H1 (cell line): ENCODE measurements around the gene MKKS. TPM values are rescaled to one million over a fixed set of nuclear protein-coding genes. Genes with fewer than 3 reads are reported as not detected.

Source experiments
- CTCF ChIA-PET: fragments of 300-600 bp; sonication (Branson Sonifier 250); formaldehyde crosslinking; loops from one replicate; lab custom pipeline; 2021; ENCODE audit not compliant: partially characterized antibody; lab: Charles Lee
- POLR2A ChIA-PET: fragments of 300-600 bp; sonication (Branson Sonifier 250); formaldehyde crosslinking; loops from one replicate; lab custom pipeline; 2021; ENCODE audit warnings: inconsistent platforms; ENCODE audit not compliant: partially characterized antibody; lab: Charles Lee
- DNase-seq, 2 experiments: peaks; one replicate each; pipeline versions ENCODE4 v3.0.0 to v3.0.0-alpha.2; 2010 to 2022; ENCODE audit warnings: low spot score in 2 of 2, low read depth in 1 of 2, mixed read lengths in 1 of 2
- FAIRE-seq: peaks from 2 replicates; lab custom pipeline; 2011; peaks lifted over from hg19 to GRCh38; lab: Jason Lieb, UNC
- H2AFZ ChIP-seq: 2 replicates; pipeline ENCODE4 v1.8.1; 2012; ENCODE audit warnings: low read length, inconsistent platforms
- H2AK5ac ChIP-seq: 2 replicates; pipeline ENCODE4 v1.6.1; 2013; ENCODE audit warnings: low read depth, low read length
- H2BK120ac ChIP-seq: replicated peaks from 2 replicates; pipeline ENCODE3; 2013; ENCODE audit warnings: low read depth, low read length, inconsistent platforms
- H2BK12ac ChIP-seq: 2 replicates; pipeline ENCODE4 v1.6.1; 2013; ENCODE audit warnings: low read depth, low read length
- H2BK15ac ChIP-seq: 2 replicates; pipeline ENCODE4 v1.6.1; 2013; ENCODE audit warnings: low read length
- H2BK20ac ChIP-seq: 2 replicates; pipeline ENCODE4 v1.6.1; 2013; ENCODE audit warnings: low read length
- H2BK5ac ChIP-seq: 2 replicates; pipeline ENCODE4 v1.6.1; 2013; ENCODE audit warnings: low read depth, low read length
- H3K14ac ChIP-seq: 2 replicates; pipeline ENCODE4 v1.6.1; 2013; ENCODE audit warnings: inconsistent platforms; ENCODE audit not compliant: insufficient read length
- H3K18ac ChIP-seq: 2 replicates; pipeline ENCODE4 v1.6.1; 2013; ENCODE audit warnings: low read length; ENCODE audit errors: extremely low read depth
- H3K23ac ChIP-seq: 2 replicates; pipeline ENCODE4 v1.6.1; 2013; ENCODE audit warnings: inconsistent platforms; ENCODE audit not compliant: insufficient read length
- H3K23me2 ChIP-seq: 2 replicates; pipeline ENCODE4 v1.6.1; 2013; ENCODE audit warnings: low read depth, low read length
- H3K27ac ChIP-seq: 2 replicates; pipeline ENCODE4 v1.6.1; 2011; ENCODE audit warnings: low read depth, low read length, inconsistent platforms
- H3K27me3 ChIP-seq, 4 experiments: replicated peaks in 1 of 4; 1 replicate in 1 of 4; 2 replicates in 3 of 4; pipeline versions ENCODE4 v1.6.1 to v1.8.1; 2011 to 2013; ENCODE audit warnings: low read length in 3 of 4, mild to moderate bottlenecking in 3 of 4, inconsistent platforms in 2 of 4, mixed read lengths in 2 of 4, moderate library complexity in 1 of 4; ENCODE audit not compliant: control insufficient read depth in 3 of 4, insufficient read depth in 3 of 4; ENCODE audit errors: extremely low read depth in 1 of 4
- H3K36me3 ChIP-seq, 4 experiments: 2 replicates each; pipeline versions ENCODE4 v1.6.1 to v1.8.1; 2011 to 2013; ENCODE audit warnings: mild to moderate bottlenecking in 4 of 4, low read length in 3 of 4, moderate library complexity in 2 of 4, control low read depth in 1 of 4, inconsistent platforms in 1 of 4; ENCODE audit not compliant: insufficient read depth in 4 of 4, control insufficient read depth in 2 of 4
- H3K4ac ChIP-seq: replicated peaks from 2 replicates; pipeline ENCODE3; 2013; ENCODE audit warnings: low read length, low read depth, mixed read lengths, inconsistent platforms; ENCODE audit not compliant: insufficient read length
- H3K4me1 ChIP-seq, 4 experiments: replicated peaks in 1 of 4; 1 replicate in 1 of 4; 2 replicates in 3 of 4; pipeline versions ENCODE4 v1.6.1 to v1.8.1; 2011 to 2013; ENCODE audit warnings: low read length in 3 of 4, inconsistent platforms in 2 of 4, mixed read lengths in 1 of 4; ENCODE audit not compliant: insufficient read depth in 4 of 4, control insufficient read depth in 3 of 4
- H3K4me2 ChIP-seq, 2 experiments: 2 replicates each; pipeline versions ENCODE4 v1.6.1 to v1.8.1; 2011 to 2013; ENCODE audit warnings: low read depth in 2 of 2, low read length in 2 of 2, control low read depth in 1 of 2, inconsistent platforms in 1 of 2, mild to moderate bottlenecking in 1 of 2; ENCODE audit not compliant: insufficient read depth in 1 of 2
- H3K4me3 ChIP-seq, 4 experiments: fragments of 200-600, 300-600 bp in 1 of 4; sonication (generic), shearing (Covaris generic), sonication (Bioruptor Twin) in 1 of 4; 2 replicates each; pipeline versions ENCODE4 v1.5.1 to v1.8.1; 2011 to 2016; ENCODE audit warnings: low read length in 4 of 4, low read depth in 3 of 4, control low read depth in 2 of 4, inconsistent platforms in 2 of 4, mild to moderate bottlenecking in 2 of 4, mixed read lengths in 1 of 4, moderate library complexity in 1 of 4; ENCODE audit not compliant: insufficient read depth in 2 of 4; ENCODE audit errors: extremely low read depth in 1 of 4
- H3K56ac ChIP-seq: replicated peaks from 2 replicates; pipeline ENCODE3; 2013; ENCODE audit warnings: low read depth, mild to moderate bottlenecking, mixed read lengths, low read length, inconsistent platforms; ENCODE audit not compliant: insufficient read length
- H3K79me1 ChIP-seq: 2 replicates; pipeline ENCODE4 v1.6.1; 2013; ENCODE audit warnings: low read depth, low read length, control low read depth
- H3K79me2 ChIP-seq, 2 experiments: 2 replicates each; pipeline versions ENCODE4 v1.6.1 to v1.8.1; 2012 to 2013; ENCODE audit warnings: low read length in 2 of 2, mild to moderate bottlenecking in 2 of 2, inconsistent platforms in 1 of 2; ENCODE audit not compliant: insufficient read depth in 2 of 2, control insufficient read depth in 1 of 2
- H3K9ac ChIP-seq, 4 experiments: replicated peaks in 1 of 4; 1 replicate in 1 of 4; 2 replicates in 3 of 4; pipeline versions ENCODE4 v1.6.1 to v1.8.1; 2011 to 2013; ENCODE audit warnings: low read depth in 3 of 4, low read length in 3 of 4, control low read depth in 2 of 4, mild to moderate bottlenecking in 2 of 4, moderate library complexity in 2 of 4, inconsistent platforms in 1 of 4; ENCODE audit errors: extremely low read depth in 1 of 4
- H3K9me3 ChIP-seq, 2 experiments: 2 replicates each; pipeline versions ENCODE4 v1.6.1 to v1.8.1; 2012 to 2013; ENCODE audit warnings: mild to moderate bottlenecking in 2 of 2, moderate library complexity in 2 of 2, control low read depth in 1 of 2, inconsistent platforms in 1 of 2, low read depth in 1 of 2, low read length in 1 of 2, mixed read lengths in 1 of 2; ENCODE audit not compliant: insufficient read depth in 2 of 2
- H4K20me1 ChIP-seq, 2 experiments: replicated peaks in 1 of 2; 2 replicates each; pipeline versions ENCODE3 to v1.8.1; 2011 to 2013; ENCODE audit warnings: inconsistent platforms in 2 of 2, low read length in 2 of 2, mild to moderate bottlenecking in 1 of 2; ENCODE audit not compliant: insufficient read depth in 2 of 2, control insufficient read depth in 1 of 2
- H4K5ac ChIP-seq: 2 replicates; pipeline ENCODE4 v1.6.1; 2013; ENCODE audit warnings: low read length, low read depth, mixed read lengths, inconsistent platforms; ENCODE audit not compliant: insufficient read length
- H4K8ac ChIP-seq: 2 replicates; pipeline ENCODE4 v1.8.0; 2013; ENCODE audit warnings: mild to moderate bottlenecking, moderate library complexity, low read length, inconsistent platforms; ENCODE audit not compliant: insufficient read depth; ENCODE audit errors: extremely low read depth
- H4K91ac ChIP-seq: replicated peaks from 2 replicates; pipeline ENCODE3; 2013; ENCODE audit warnings: low read length, mixed read lengths, inconsistent platforms; ENCODE audit not compliant: insufficient read length
- ATF3 ChIP-seq: IDR thresholded peaks from 2 replicates; pipeline ENCODE4 v1.6.1; 2011; ENCODE audit warnings: low read depth, mild to moderate bottlenecking, low read length; ENCODE audit not compliant: insufficient read depth
- CTCF ChIP-seq, 3 experiments: IDR thresholded peaks; 1 replicate in 2 of 3; 2 replicates in 1 of 3; pipeline versions ENCODE4 v1.5.1 to v1.6.1; 2011; ENCODE audit warnings: low read length in 3 of 3, mild to moderate bottlenecking in 3 of 3, inconsistent platforms in 2 of 3, low read depth in 1 of 3, moderate library complexity in 1 of 3; ENCODE audit not compliant: insufficient read depth in 1 of 3; ENCODE audit errors: control extremely low read depth in 1 of 3
- RAD21 ChIP-seq, 2 experiments: IDR thresholded peaks in 1 of 2; conservative IDR thresholded peaks in 1 of 2; 2 replicates each; pipeline ENCODE4 v1.6.1; 2011; ENCODE audit warnings: low read depth in 2 of 2, low read length in 2 of 2, improper control_type of control experiment in 1 of 2, inconsistent platforms in 1 of 2, mild to moderate bottlenecking in 1 of 2, moderate library complexity in 1 of 2
- SP4 ChIP-seq: IDR thresholded peaks from 2 replicates; pipeline ENCODE4 v1.6.1; 2012; ENCODE audit warnings: low read length, inconsistent platforms
- WGBS, 2 experiments: shearing (Covaris generic) in 1 of 2; methylation state at CpG; one replicate each; pipeline versions ENCODE4 v1.1.6 to v1.1.7; 2013 to 2015; ENCODE audit warnings: low lambda C conversion rate in 2 of 2, mixed read lengths in 2 of 2, inconsistent platforms in 1 of 2, low coverage in 1 of 2, missing lambda C conversion rate in 1 of 2; ENCODE audit not compliant: insufficient replicate concordance in 2 of 2, insufficient coverage in 1 of 2, insufficient read length in 1 of 2; ENCODE audit errors: extremely low coverage in 1 of 2, missing lambda C conversion rate in 1 of 2; 5-methylcytosine and 5-hydroxymethylcytosine counted together
- polyA plus RNA-seq, 7 experiments: library from polyadenylated mRNA; depleted of rRNA in 3 of 7; stranded (reverse) in 5 of 7; unstranded in 2 of 7; fragments of >200 nt in 5 of 7; fragments of 200-250 nt in 2 of 7; gene quantifications; 1 replicate in 5 of 7; 2 replicates in 1 of 7; 4 replicates in 1 of 7; pipeline versions ENCODE4 v1.2.1 to v1.2.3, GENCODE V29; 2011 to 2013; ENCODE audit warnings: missing spikeins in 2 of 7, mixed read lengths in 2 of 7
- total RNA-seq: library from RNA; stranded (reverse); fragmentation: NEBNext Ultra II Directional; extraction: Animal tissue kit (Norgen Biotek cat#: 25700); gene quantifications from 2 replicates; pipeline ENCODE4 v1.2.1, GENCODE V29; 2021
- TF ChIP-seq, protein P1 (sequence below): IDR thresholded peaks from 2 replicates; pipeline ENCODE4 v1.6.1; 2012; ENCODE audit warnings: inconsistent platforms

Gene MKKS
- total and polyA plus RNA-seq, 2 of the 8 experiments (the other 6 are each of a cell fraction or from before 2014, with no cell fraction given): 15.9 to 24.8 TPM

DNA sequence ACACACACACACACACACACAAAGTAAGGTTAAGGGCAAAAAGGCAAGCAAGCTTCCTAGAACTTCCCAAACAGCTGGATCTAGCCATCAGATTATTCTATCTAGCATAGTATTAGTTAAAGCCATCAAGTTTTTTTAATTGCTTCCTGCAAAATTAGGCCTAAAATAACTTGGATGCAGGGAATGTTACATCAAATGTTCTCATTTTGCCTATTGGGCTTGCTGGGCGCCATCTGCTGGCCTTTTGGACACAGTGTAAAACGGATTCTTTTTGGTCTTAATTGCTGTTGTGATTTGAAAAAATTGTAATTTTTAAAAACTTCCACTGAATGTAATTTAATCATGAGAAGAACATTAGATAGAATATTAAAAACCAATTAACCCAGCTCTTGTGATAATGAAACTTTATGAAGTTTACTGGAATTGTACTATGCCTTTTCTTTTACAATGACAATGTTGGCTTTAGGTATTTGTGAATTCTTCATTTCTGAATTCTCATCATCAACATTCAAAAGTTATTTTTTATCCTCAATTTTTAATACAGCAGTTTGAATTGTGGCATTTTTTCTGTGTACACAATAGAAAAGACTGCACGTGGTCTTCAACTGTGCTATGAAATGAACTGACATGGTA is 6.8 kb downstream of the MKKS start:
- Histone ChIP-seq H3K4ac (no peak overlapping the region), H2BK5ac (no peak overlapping the region), H3K9me3 (no peaks in the 10 kb centered on the region), H2BK15ac (no peak overlapping the region), H3K56ac (no peak overlapping the region), H3K14ac (no peak overlapping the region), H3K79me2 (peaks cover 0 to 87% of the 10 kb centered on the region in 2 experiments; a peak in 2 of 4 replicates), H2BK20ac (no peak overlapping the region), H3K23me2 (peaks cover 2% of the 10 kb centered on the region; the same call in 1 of the 2 replicates), H2BK120ac (no peak overlapping the region), H4K91ac (no peak overlapping the region), H2AK5ac (no peak overlapping the region), H4K8ac (no peak overlapping the region), H4K5ac (no peak overlapping the region), H3K4me1 (no peaks in the 10 kb centered on the region), H3K4me2 (no peak overlapping the region), H3K4me3 (no peak overlapping the region), H3K27ac (no peak overlapping the region), H3K36me3 (peaks cover 0 to 3% (median 0%) of the 10 kb centered on the region in 4 experiments; a peak in 2 of 8 replicates), H3K9ac (no peak overlapping the region), H3K18ac (no peak overlapping the region), H4K20me1 (peaks cover 0 to 9% of the 10 kb centered on the region in 2 experiments), H3K23ac (no peak overlapping the region), H2AFZ (no peak overlapping the region), H3K79me1 (peaks cover 14% of the 10 kb centered on the region; the same call in 1 of the 2 replicates), H3K27me3 (no peaks in the 10 kb centered on the region), H2BK12ac (no peak overlapping the region)
- TF ChIP-seq CTCF (IDR thresholded peaks at IDR 0.05; ENCODE audit: control extremely low read depth in 1 of 3, insufficient read depth in 1 of 3, low read depth in 1 of 3, low read length in 3 of 3) (peak in 2 of 3 experiments; percentile 59 to 68; a peak in 3 of 4 replicates), ATF3 (no peak), SP4 (no peak), RAD21 (IDR thresholded peaks at IDR 0.05 in 1 of 2, conservative IDR thresholded peaks at IDR 0.05 in 1 of 2; ENCODE audit: low read depth in 2 of 2, low read length in 2 of 2) (peak; percentile 63 to 68)
- TF ChIP-seq, protein P1, sequence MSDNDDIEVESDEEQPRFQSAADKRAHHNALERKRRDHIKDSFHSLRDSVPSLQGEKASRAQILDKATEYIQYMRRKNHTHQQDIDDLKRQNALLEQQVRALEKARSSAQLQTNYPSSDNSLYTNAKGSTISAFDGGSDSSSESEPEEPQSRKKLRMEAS: no peak
- CTCF ChIA-PET: interaction anchor here (0.6 to 2.8 kb wide), 58 partner anchors 8 to 1446 kb away, joined by 3 to 21 read pairs (median 4); no protein-coding TSS in a partner anchor
- DNase-seq (no peak), FAIRE-seq (peak; percentile 94)
- WGBS, 2 experiments: 35% methylated on average over 3 of the region's 3 CpGs; no CpG with 5 or more reads in 1 of the 2 experiments
- POLR2A ChIA-PET: interaction anchor here (1.2 kb wide), 1 partner anchor 8 kb away, joined by 5 read pairs; the partner anchor contains the start of gene SLX4IP
